Stimulated activated CD4-positive, alpha-beta T cell treated with anti-CD3 and anti-CD28 coated beads, Interleukin-15, amount 100 ng/mL, for 48 hours (primary cell): ENCODE results near the gene ZNF747.

Source experiments
- DNase-seq, 2 donors: peaks; one replicate each; pipeline ENCODE4 v3.0.0-alpha.2; 2020; ENCODE audit warnings: low read depth in 2 of 2

ZNF747 gene

DNA sequence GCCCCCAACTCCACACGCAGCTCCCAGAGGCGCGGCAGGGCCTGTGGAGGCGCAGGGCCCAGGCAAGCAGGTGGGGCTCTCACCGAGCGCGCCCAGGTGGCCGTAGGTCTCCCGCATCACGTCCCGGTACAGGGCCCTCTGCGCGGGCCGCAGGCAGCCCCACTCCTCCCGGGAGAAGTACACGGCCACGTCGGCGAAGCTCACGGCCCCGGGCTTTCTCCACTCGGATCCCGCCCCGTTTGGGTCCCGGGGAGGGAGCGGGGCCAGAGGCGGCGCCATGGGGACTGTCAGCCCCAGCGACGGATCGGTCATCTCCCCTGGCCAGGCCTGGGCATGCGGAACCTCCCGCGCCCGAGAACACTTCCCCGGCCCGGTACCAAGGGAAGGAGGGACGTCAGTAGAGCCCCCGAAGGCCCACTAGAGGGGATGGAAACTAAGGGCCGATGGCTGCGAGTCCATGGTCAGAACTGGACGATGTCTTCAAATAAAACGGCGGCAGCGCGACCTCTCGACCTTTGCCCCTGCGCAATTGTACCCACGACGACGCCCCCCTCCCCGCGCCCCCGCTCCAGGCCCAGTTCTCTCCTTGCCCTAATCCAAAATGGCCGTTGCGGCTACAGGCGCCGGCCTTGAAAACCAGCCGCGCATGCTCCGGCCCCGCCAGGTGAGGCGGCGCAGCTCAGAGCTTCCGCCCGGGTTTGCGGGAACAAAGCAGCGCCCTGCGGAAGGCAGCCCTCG, at the start of gene ZNF747:
Gene ZNF747 (minus strand): TSS at position 491 of the 738 bp plus-strand sequence. CDS start 179 bp downstream, at position 312.
- DNase-seq = peak; percentile 80 to 87

DNA sequence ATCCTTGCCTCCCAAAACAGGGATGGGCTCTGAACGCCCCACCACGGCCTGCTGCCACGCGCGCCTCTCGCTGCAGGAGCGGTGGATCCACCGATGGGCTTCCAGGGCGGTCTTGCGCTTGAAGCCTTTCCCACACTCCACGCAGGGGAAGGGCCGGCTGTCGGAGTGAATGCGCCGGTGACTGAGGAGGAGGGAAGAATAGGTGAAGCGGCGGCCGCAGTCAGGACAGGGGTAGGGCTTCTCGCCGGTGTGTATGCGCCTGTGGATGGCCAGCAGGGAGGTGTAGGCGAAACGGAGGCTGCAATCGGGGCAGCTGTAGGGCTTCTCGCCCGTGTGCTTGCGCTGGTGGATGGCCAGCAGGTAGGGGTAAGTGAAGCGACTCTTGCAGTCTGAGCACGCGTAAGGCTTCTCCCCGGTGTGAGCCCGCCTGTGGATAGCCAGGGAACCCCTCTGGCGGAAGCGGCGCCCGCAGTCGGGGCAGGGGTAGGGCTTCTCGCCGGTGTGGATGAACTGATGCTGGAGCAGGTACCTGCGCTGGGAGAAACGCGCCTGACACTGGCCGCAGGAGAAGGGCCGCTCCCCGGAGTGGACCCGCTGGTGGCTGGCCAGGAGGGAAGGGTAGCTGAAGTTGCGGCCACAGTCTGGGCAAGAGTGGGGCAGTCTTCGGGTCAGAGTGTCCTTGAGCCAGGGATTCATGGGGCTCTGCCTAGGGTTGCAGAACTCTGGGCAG, 48.1 kb upstream of the ZNF747 start:
- DNase-seq = no peak

- no peak for DNase-seq
These were observed 46.8 kb upstream of the ZNF747 start for GRCh38 chr16:30581457-30581856.

GRCh38 chr16:30574678-30575077, 40.0 kb upstream of the ZNF747 start:
- DNase-seq = no peak

DNA sequence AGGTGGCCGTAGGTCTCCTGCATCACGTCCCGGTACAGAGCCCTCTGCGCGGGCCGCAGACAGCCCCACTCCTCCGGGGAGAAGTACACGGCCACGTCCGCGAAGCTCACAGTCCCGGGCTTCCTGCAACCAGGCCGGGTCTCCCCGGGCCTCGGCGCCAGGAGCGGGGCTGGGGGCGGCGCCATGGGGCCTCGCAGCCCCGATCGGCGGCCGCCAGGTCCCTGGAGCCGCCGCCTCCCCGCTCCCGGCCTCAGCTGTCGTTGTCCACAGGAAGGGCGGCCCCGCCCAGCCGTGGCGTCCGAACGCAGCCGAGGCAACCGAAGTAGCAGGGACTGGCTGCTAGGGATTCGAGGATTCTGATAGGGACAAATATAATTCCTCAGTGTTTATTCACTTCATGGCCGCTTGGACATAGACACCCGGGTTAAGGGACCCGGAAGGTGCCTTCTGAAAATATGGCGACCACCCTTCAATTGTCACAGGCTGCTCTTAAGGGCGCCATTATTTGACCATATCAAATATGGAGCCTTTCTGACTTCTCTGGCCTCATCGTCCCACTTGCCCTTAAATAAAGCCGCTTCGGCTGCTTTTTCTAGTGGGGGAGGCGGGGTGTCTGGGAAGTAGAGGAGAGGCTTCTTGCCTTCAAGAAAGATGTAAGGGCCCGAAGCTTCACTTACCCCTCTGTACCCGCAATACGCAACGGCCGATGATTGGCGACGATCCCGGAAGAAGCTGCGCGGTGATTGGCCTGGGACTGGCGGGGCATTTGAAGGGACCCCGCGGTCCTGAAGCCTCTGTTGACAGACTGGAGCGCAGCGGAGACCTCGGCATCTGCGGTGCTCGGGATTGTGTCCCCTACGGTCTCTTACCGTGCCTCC, 37.0 kb upstream of the ZNF747 start, which contains the start of gene ZNF688:
Gene ZNF688 (minus strand): TSS at position 270 of the 878 bp plus-strand sequence. CDS start 85 bp downstream, at position 185.
- DNase-seq = peak; percentile 88 to 89

GRCh38 chr16:30570636-30571444, 36.2 kb upstream of the ZNF747 start:
- DNase-seq = no peak

- DNase-seq = no peak
These were observed 35.3 kb upstream of the ZNF747 start for GRCh38 chr16:30569746-30570635.

DNA sequence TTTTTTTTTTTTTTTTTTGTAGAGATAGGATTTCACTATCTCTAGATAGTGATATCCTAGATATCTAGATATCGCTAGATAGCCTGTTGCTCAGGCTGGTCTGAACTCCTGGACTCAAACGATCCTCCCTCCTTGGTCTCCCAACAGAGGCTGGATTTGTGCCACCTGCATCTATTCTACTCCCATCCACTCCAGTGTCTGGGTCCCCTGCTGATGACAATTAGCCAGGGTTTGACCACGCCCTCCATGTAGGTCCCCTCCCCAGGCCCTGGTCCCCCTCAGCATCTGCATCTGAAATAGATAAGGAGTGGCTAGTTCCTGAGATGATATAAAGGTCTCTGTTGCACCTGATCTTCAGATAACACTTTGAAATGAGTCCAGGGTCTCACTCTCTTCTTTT, 34.6 kb upstream of the ZNF747 start:
- DNase-seq = no peak

GRCh38 chr16:30567991-30568638, 33.5 kb upstream of the ZNF747 start:
- DNase-seq = no peak

- DNase-seq = peak; percentile 66 to 69
These were observed 32.7 kb upstream of the ZNF747 start for GRCh38 chr16:30567160-30567990.

DNA sequence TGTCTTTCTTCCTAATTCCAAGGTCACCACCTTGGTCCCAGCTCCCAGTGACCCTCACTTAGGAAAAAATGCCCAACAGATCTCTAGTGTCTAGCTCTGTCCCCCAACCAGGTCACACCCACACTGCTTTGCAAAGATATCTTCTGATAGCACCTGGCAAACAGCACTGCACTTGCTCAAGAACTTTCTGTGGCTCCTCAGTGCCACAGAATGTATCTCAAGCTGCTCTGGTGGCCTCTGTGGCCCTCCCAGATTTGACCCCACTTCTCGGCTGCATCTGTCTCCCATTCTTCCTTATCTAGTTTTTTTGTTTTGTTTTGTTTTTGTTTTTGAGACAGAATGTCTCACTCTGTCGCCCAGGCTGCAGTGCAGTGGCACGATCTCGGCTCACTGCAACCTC, 31.9 kb upstream of the ZNF747 start:
- no peak for DNase-seq

GRCh38 chr16:30565984-30566383, 31.3 kb upstream of the ZNF747 start:
- DNase-seq = no peak

DNA sequence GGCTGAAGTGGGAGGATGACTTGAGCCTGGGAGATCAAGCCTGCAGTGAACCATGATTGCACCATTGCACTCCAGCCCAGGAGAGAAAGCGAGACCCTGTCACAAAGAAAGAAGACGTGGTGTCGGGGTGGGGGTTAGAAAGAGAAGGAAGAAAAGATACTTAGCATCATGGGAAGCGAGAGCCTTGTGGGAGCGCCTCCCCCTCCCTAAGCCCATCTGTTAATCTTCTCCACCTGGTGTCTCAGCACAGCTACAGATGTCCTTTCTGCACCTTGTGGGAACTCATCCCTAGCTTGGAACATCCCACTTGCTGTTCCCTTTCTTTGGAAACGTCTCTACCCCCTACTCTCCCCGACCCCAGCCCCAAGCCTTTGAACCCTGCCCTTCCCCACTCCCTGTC, 30.9 kb upstream of the ZNF747 start:
- DNase-seq = no peak

GRCh38 chr16:30562021-30562420, 27.4 kb upstream of the ZNF747 start:
- no peak for DNase-seq

- DNase-seq = no peak
These were observed 26.6 kb upstream of the ZNF747 start for GRCh38 chr16:30561089-30561816.

GRCh38 chr16:30559690-30560089, 25.0 kb upstream of the ZNF747 start:
- no peak for DNase-seq

DNA sequence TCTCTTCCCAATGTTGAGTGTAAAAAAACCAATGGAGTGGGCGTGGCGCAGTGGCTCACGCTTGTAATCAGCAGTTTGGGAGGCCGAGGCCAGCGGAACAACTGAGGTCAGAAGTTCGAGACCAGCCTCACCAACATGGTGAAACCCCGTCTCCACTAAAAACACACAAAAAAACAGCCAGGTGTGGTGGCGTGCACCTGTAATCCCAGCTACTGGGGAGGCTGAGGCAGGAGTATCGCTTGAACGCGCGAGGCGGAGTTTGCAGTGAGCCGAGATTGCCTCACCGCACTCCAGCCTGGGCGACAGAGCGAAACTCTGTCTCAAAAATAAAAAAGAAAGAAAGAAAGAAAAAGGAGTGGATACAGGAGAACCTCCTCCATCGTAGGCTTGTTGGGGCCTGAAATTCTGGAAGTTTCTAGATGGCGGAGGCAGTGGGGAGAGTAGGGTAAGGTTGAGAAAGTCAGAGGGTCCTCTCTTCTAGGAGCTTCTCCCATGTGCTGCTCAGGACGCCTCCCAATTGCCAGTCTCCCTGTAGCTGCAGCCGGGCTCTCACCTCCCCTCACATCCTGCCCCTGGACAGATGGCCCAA, 24.2 kb upstream of the ZNF747 start:
- DNase-seq = no peak
